Measurements from ENCODE around the gene SLC35E2B.
"Not testable (repeated sequence)": the region's sequence is repeated elsewhere in the genome, so short reads cannot be mapped to it uniquely, and the experiment has no call there.

DNA sequence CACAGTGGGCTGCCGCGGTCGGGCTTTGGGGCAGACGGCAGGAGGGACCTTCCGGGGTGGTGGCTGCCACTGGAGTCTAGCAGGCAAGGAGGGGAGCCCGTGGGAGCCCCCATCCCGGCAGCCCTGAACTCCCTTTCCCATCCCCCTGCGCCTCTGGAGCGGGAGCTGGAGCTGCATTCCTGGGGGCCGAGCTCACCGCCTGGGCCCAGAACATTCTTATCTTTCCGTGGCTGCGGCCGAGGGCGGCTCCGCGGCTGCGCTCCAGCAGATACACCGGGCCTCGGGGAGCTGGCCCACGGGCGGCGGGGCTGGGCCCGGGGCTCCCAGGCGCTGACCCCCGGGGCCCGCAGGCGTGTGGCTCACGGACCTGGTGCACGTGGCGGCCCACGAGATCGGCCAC, 8.0 kb upstream of the SLC35E2B start:
- not testable (repeated sequence) for TF ChIP-seq RAD21 (conservative IDR thresholded peaks at IDR 0.05 in 1 of 2, IDR thresholded peaks at IDR 0.05 in 1 of 2); CHD2 (IDR thresholded peaks at IDR 0.05; ENCODE audit: low read length, partially characterized antibody)
- TF ChIP-seq, protein P1, sequence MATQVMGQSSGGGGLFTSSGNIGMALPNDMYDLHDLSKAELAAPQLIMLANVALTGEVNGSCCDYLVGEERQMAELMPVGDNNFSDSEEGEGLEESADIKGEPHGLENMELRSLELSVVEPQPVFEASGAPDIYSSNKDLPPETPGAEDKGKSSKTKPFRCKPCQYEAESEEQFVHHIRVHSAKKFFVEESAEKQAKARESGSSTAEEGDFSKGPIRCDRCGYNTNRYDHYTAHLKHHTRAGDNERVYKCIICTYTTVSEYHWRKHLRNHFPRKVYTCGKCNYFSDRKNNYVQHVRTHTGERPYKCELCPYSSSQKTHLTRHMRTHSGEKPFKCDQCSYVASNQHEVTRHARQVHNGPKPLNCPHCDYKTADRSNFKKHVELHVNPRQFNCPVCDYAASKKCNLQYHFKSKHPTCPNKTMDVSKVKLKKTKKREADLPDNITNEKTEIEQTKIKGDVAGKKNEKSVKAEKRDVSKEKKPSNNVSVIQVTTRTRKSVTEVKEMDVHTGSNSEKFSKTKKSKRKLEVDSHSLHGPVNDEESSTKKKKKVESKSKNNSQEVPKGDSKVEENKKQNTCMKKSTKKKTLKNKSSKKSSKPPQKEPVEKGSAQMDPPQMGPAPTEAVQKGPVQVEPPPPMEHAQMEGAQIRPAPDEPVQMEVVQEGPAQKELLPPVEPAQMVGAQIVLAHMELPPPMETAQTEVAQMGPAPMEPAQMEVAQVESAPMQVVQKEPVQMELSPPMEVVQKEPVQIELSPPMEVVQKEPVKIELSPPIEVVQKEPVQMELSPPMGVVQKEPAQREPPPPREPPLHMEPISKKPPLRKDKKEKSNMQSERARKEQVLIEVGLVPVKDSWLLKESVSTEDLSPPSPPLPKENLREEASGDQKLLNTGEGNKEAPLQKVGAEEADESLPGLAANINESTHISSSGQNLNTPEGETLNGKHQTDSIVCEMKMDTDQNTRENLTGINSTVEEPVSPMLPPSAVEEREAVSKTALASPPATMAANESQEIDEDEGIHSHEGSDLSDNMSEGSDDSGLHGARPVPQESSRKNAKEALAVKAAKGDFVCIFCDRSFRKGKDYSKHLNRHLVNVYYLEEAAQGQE (IDR thresholded peaks at IDR 0.05): not testable (repeated sequence)
- TF ChIP-seq, protein P2, sequence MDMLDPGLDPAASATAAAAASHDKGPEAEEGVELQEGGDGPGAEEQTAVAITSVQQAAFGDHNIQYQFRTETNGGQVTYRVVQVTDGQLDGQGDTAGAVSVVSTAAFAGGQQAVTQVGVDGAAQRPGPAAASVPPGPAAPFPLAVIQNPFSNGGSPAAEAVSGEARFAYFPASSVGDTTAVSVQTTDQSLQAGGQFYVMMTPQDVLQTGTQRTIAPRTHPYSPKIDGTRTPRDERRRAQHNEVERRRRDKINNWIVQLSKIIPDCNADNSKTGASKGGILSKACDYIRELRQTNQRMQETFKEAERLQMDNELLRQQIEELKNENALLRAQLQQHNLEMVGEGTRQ (IDR thresholded peaks at IDR 0.05): not testable (repeated sequence)
- TF ChIP-seq, protein P3, sequence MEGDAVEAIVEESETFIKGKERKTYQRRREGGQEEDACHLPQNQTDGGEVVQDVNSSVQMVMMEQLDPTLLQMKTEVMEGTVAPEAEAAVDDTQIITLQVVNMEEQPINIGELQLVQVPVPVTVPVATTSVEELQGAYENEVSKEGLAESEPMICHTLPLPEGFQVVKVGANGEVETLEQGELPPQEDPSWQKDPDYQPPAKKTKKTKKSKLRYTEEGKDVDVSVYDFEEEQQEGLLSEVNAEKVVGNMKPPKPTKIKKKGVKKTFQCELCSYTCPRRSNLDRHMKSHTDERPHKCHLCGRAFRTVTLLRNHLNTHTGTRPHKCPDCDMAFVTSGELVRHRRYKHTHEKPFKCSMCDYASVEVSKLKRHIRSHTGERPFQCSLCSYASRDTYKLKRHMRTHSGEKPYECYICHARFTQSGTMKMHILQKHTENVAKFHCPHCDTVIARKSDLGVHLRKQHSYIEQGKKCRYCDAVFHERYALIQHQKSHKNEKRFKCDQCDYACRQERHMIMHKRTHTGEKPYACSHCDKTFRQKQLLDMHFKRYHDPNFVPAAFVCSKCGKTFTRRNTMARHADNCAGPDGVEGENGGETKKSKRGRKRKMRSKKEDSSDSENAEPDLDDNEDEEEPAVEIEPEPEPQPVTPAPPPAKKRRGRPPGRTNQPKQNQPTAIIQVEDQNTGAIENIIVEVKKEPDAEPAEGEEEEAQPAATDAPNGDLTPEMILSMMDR (IDR thresholded peaks at IDR 0.05): not testable (repeated sequence)

Measured in A549 (cell line).